ENCODE measurements around the gene DPPA4. TPM values are rescaled to one million over a fixed set of nuclear protein-coding genes. Genes with fewer than 3 reads are reported as not detected.
"Not testable (repeated sequence)": the region's sequence is repeated elsewhere in the genome, so short reads cannot be mapped to it uniquely, and the experiment has no call there.

The DPPA4 gene, protein sequence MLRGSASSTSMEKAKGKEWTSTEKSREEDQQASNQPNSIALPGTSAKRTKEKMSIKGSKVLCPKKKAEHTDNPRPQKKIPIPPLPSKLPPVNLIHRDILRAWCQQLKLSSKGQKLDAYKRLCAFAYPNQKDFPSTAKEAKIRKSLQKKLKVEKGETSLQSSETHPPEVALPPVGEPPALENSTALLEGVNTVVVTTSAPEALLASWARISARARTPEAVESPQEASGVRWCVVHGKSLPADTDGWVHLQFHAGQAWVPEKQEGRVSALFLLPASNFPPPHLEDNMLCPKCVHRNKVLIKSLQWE
- under 1 TPM; 0.06 to 0.23 TPM for total RNA-seq

DNA sequence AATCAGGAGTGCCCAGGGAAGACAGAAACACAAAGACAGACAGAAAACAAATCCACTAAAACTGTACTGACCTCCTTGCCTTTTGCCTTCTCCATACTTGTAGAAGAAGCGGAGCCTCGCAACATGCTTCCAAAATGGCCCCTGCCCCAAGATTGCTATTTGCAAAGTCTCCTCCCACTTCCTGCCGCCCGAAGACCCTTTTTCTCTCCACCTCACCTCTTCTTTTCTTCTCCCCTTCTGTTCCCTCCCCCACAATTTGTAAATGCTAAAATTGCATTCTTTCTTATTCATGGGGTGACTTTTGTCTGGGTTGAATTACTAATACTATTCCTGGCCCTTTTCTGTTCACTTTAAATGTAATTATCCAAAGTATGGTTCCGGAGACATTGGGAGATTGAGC lies at the start of gene DPPA4:
Gene DPPA4, minus strand, starts transcription at position 154 of the 400 bp plus-strand sequence. Its CDS starts 29 bp downstream, at position 125.
- ChIA-PET POLR2A (no interaction called here), CTCF (no interaction called here)

DNA sequence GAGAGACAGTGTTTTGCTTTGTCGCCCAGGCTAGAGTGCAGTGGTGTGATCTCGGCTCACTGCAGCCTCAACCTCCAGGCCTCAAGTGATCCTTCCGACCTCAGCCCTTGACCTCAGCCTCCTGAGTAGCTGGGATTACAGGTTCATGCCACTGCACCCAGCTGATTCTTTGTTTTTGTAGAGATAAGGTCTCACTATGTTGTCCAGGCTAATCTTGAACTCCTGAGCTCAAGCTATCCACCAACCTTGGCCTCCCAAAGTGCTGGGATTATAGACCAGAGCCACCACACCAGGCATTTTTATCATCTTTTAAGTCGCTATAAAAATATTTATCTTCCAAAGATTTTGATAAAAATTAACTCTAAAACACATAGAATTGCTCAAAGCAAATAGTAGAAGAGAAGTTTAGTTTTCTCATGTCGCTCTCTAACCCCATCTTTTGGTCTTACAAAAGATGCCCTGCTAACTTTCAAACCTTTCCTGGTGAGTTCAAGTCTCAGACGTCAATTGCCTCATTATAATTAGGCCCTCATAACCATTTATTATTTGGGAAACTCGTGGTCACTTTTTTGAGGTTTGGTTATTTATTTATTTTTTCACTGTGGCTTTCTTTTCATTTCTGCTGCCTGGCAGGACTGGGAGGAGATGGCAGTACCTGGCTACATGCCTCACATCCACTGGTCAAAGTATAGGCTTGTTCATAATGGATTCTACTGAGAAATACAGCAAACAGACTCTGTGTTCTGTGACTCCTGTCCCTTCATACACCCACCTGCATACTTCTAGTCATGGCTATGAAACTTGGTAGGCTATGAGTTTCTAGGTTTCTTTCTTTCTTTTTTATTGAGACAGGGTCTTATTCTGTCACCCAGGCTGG lies 48.3 kb upstream of the DPPA4 start:
- POLR2A ChIA-PET: no interaction called here
- CTCF ChIA-PET: no interaction called here

DNA sequence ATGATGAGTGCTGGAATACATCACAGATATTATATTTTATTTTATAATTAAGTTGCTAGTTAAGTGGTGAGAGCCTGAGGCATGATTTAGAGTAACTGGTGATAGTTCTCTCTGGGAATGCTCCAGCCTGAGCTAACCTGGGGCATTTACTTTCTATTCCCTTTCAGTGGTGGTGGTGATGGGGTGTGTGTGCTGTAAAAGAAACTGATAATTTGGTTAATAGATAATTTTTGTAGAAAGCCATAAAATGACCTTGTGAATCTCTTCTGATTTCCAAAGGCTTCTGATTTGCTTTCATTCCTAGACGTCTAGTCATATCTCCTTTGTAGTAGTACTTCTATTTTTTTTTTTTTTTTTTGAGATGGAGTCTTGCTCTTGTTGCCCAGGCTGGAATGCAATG lies 46.8 kb upstream of the DPPA4 start:
- ChIA-PET POLR2A (no interaction called here), CTCF (no interaction called here)

DNA sequence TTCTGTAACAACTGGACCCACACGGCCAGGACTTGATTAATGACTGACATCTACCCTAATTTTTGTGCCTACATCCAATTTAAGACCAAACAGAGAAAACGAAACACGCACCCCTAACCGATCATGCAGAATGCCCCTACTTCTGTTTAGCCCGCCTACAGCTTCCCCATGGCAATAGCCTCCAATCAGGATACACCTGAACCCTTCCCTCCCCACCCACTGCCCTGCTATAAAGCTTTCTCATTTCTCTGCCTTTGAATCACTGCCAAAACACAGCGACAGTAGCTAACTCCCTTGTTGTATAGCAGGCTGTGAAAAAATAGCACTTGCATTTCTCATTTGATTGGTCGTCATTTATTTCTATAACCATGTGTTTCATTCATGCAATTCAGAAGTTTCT lies 45.2 kb upstream of the DPPA4 start:
- ChIA-PET POLR2A (no interaction called here), CTCF (no interaction called here)

DNA sequence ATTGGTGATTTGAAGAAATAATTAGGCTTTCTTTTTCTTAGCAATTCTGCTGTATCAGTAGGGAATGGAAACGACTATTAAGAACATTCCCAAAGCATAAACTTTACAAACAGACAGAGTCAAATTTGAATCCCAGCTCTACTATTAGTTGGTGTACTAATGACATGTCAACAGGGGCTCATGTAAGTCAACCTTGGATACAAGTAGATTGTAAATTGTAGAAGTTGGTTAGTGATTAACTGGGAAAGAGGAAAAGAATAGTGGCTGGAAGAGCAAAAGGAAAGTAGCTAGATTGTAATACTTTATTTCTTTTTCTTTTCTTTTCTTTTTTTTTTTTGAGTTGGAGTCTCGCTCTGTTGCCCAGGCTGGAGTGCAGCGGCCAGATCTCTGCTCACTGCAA lies 38.6 kb upstream of the DPPA4 start:
- ChIA-PET CTCF (interaction anchor here (0.7 kb wide), 1 partner anchor 14 kb away, joined by 4 read pairs; no protein-coding TSS in a partner anchor), POLR2A (no interaction called here)

DNA sequence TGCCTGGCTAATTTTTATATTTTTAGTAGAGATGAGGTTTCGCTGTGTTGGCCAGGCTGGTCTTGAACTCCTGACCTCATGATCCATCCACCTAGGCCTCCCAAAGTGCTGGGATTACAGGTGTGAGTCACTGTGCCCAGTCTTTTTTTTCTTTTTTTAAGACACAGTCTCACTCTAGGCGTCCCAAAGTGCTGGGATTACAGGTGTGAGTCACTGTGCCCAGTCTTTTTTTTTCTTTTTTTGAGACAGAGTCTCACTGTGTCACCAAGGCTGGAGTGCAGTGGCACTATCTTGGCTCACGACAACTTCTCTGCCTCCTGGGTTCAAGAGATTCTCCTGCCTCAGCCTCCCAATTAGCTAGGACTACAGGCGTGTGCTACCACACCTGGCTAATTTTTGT lies 37.1 kb upstream of the DPPA4 start:
- POLR2A ChIA-PET, CTCF ChIA-PET: not testable (repeated sequence)

DNA sequence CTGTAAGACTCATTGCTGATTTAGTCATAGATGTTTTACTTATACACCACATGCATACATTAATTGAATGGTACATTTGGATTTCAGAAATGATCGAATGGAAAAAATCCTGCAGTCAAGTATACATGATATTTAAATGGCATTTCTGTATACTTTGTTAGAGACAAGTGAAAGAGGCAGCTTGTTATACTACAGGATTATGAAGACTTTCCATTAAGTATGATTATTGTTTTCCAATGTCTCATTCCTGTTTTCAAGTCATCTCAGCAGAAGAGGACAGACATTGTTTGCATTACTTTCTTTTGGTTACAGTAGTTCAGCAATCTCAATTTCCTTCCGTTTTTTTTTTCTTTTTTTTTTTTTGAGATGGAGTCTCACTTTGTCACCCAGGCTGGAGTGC lies 36.6 kb upstream of the DPPA4 start:
- CTCF ChIA-PET: no interaction called here
- POLR2A ChIA-PET: no interaction called here

DNA sequence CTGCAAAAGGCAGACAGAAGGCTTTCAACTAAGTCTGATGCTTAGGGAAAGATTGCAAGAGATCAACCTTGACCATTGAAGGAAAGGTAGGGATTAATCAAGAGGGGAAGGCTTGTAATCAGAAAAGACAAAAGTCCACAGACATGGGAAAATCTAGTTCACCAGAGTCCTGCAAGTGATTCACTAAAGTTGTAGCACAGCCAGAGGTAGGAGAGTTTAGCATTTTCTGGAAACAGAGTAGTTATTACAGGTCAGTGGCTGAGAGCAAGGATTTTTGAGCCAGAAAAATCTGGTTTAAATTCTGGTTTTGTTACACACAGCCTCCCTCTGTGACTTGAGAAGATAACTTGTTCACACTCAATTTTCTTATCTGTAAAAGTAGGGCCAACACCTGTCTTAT lies 35.3 kb upstream of the DPPA4 start:
- CTCF ChIA-PET: no interaction called here
- POLR2A ChIA-PET: no interaction called here

DNA sequence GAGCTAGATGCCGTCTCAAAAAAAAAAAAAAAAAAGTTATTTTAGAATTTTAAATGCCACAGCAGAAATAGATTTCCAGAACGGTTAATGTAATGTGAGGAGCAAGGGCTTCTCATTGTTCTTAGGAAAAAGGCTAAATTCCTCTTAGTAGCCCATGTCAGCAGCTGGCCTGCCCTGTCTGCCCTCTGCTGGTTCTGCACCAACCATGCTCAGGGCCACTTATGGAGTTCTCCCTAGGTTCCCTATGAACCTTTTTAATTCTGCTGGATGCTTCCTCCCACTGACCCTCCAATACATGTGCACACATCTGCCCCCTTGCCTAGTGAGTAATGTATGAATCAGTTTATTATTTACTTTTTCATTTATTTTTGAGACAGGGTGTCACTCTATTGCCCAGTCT lies 32.2 kb upstream of the DPPA4 start:
- CTCF ChIA-PET: no interaction called here
- POLR2A ChIA-PET: no interaction called here

DNA sequence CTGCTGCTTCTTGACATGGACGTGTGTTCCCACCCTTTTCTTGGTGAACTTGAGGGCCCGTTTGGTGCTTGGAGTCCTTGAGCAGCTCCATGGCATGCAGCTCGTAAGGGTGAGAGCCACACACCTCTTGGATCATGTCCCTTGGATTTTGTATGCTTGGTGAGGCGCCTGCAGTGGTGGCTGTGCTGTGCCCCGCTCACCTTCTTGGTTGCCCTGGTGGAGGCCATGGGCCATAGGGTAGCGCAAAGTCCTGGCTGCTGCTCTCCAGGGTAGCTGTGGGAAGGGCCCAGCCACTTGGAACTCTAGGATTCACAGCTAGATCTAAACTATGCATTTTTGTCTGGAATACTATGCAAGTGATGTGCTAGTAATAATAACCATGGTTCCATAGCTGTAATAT lies 26.7 kb upstream of the DPPA4 start:
- POLR2A ChIA-PET: no interaction called here

DNA sequence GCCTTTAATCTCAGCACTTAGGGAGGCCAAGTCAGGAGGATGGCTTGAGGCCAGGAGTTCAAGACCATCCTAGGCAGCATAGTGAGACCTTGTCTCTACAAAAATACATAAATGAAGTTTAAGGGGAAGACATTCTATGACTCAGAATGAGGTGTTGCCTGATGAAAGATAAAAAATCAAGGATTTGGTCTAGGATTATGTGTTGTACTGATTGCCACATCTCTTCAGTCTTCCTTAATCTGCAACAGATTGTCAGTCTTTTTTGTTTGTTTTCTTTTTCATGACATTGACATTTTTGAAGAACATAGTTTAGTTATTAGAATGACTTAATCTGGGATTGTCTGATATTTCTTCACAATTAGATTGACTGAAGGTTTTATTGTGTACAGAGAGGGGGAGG lies 26.3 kb upstream of the DPPA4 start:
- CTCF ChIA-PET: no interaction called here
- POLR2A ChIA-PET: no interaction called here

More for the DNA sequence above, 26.7 kb upstream of the DPPA4 start:
- CTCF ChIA-PET: no interaction called here

DNA sequence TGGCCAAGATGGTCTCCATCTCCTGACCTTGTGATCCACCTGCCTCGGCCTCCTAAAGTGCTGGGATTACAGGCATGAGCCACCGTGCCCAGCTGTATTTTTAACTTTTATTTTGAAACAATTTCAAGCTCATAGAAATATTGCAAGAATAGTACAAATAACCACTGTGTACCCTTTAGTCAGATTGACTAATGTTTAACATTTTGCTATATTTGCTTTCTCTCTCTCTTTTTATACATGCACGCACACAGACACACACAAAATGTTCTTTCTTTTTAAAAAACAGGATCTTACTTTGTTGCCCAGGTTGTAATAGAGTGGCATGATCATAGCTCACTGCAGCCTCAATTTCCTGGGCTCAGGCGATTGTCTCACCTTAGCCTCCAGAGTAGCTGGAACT lies 25.5 kb upstream of the DPPA4 start:
- ChIA-PET POLR2A (no interaction called here), CTCF (no interaction called here)

DNA sequence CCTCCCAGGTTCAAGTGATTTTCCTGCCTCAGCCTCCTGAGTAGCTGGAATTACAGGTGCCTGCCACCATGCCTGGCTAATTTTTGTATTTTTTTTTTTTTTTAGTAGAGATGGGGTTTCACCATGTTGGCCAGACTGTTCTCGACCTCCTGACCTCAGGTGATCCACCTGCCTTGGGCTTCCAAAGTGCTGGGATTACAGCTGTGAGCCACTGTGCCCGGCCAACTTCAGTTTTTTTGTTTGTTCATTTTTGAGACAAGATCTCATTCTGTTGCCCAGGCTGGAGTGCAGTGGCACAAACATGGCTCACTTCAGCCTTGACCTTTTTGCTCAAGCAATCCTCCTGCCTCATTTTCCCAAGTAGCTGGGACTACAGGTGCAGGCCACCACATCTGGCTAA lies 21.5 kb upstream of the DPPA4 start:
- POLR2A ChIA-PET, CTCF ChIA-PET: not testable (repeated sequence)

DNA sequence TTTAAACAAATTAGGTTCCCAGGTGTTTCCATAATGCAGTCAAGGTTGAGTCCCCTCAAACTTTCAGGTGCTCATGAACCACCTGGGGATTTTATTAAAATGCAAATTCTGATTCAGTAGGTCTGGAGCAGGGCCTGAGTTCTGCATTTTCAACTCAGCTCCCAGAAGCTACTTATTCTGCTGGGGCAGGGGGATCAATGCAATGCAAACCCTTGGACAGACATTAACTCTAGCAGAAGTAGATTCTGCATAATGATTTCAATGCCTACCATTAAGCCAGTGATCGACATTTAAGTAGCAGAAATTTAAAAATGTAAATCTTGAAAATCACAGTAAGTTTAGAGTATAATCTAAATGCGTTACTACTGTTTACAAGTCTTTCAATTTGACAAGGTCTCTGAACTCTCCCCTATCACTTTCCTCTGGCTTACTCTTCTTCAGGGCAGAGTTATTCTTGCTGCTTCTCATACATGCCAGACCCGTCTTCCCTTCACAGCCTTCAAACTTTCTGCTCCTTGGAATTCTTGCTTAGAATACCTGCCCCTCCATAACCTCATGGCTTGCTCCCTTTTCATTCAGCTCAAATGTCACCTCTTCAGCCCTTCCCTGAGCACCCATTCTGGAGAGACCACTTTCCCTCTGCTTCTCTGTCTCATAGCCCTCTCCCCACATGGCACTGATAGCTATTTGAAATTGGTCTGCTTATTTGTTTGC lies 19.3 kb upstream of the DPPA4 start:
- ChIA-PET POLR2A (no interaction called here), CTCF (no interaction called here)

DNA sequence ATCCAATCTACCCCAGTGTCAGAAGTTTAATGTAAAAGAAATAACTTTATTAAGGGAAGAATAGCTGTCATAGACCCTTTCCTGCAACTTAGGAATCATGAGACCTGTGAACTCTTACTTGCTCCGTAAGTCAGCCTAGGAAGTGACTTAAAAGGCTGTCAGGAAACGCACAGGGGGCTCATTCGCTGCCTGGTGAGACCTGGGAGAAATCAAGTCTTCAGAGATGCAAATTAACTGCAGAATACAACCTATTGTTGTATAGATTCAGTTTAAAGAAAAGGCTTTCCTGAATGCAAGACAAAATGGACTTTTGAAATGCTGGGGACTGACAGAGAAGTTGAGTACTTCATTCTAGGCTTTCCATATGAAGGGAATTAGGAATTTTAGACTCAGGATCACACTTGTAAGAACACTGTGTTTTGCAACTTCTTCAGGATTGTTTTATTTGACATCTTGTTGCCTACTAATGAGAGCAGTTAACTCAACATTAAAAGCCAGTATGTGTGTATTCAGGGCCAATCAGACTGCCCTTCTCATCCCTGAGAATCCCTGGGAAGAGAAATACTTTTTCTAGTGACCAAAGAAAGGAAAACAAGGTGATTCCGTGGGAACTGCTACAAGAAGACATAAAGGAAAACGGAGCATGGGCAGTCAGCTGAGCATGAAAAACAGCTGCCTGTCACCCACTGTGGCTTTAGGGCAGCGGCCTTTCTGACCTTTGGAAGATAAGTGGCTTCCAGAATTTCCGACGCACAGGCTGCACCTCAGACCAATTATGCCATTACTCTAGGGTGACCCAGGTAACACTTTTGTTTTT lies 18.5 kb upstream of the DPPA4 start:
- CTCF ChIA-PET: no interaction called here

DNA sequence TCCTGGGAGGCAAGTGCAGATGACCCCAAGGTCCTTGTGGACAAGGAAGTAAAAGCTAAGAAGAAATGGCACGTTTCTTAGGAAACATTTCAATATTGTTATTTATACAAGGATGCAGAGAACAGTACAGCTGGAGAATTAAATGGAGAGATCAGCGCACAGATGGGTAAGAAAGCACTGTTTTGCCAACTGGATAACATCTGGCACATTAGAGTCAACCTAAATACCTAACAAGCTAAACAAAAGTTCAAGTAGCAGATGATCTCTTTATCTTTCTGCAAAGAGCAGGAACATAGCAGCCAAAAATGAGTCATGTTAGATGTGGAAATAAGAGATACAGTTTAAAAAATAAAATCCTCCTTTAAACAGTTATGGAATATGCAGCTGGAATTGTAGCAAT lies 15.7 kb upstream of the DPPA4 start:
- CTCF ChIA-PET: no interaction called here

More for the DNA sequence above, 18.5 kb upstream of the DPPA4 start:
- POLR2A ChIA-PET: no interaction called here

DNA sequence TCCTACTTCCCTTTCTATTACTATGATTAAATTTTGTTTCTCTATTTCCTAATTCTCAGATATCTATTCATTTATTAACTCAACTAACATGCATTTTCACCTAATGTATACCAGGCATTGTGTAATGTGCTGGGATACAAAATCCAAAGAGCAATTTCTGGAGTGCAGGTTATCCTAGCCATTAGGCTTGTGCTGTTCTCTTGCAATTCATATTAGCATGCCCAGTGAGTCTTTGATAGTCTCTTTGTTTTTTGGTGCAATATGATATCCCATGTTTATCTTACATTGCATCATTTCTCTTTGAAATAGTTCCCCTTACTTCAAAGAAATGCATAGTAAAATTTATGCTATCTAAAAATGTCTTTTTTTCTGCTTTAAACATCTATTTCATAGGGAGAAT lies 13.9 kb upstream of the DPPA4 start:
- ChIA-PET POLR2A (no interaction called here), CTCF (no interaction called here)

More for the DNA sequence above, 15.7 kb upstream of the DPPA4 start:
- POLR2A ChIA-PET: no interaction called here

DNA sequence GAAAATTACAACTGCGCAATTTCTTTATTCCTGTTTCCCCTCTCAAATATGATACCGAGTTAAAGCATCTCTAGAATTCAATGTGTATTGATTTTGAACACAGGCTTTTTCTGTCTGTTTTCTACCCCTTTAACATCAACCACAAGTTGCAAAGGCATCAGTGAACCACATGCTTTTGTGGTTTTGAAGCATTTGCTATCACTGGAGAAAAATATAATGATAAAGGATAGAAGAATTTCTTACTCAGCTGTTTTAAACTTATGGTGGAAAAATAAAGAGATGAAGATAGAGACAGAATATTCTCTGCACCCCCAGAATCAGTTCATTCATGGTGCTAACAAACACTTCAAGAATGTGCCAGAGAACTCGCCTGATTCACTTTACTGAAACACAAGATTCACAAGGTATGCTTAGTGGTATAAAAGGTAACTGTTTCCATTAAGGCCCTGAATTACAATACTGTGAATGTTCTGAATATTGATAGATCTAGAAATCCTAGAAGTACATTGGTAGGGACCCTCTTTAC lies 9.5 kb upstream of the DPPA4 start:
- ChIA-PET POLR2A (no interaction called here), CTCF (no interaction called here)

DNA sequence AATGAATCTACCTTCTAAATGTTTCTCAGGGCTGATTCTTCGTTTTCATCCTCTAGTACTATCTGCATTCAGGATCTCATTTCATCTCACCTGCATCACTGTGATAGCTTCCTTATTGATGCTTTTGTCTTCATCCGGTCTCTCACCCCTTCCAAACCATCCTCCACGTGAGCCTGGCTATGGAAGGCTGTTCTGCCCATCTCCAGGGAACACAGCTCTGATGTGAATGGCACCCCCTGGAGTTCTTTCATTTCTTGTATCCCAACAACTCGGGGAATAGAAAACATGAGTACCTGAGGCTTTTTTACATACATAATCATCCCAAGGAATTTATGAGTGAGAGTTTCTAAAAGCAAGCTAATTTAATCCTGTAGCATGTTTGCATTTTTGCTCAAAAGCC lies 8.8 kb upstream of the DPPA4 start:
- CTCF ChIA-PET: no interaction called here
- POLR2A ChIA-PET: no interaction called here

All from activated CD8-positive, alpha-beta memory T cell treated with anti-CD3 and anti-CD28 coated beads for 36 hours (primary cell).